Osteocyte (in vitro differentiated cells): ENCODE data around the gene TRIM47. TPM values are rescaled to one million over a fixed set of nuclear protein-coding genes. Genes with fewer than 3 reads are reported as not detected.

Experiments used
- DNase-seq: peaks from one replicate; pipeline ENCODE4 v3.0.0; 2021; ENCODE audit warnings: mixed read lengths; ENCODE audit not compliant: unreplicated experiment; ENCODE audit errors: extremely low spot score
- H3K27ac Mint-ChIP-seq: one replicate; pipeline ENCODE4 v1.8.0; 2021; ENCODE audit warnings: mild to moderate bottlenecking, mixed read lengths; ENCODE audit not compliant: unreplicated experiment
- H3K27me3 Mint-ChIP-seq: one replicate; pipeline ENCODE4 v1.8.0; 2021; ENCODE audit warnings: mixed read lengths; ENCODE audit not compliant: unreplicated experiment
- H3K36me3 Mint-ChIP-seq: one replicate; pipeline ENCODE4 v1.8.0; 2021; ENCODE audit warnings: mixed read lengths; ENCODE audit not compliant: unreplicated experiment
- H3K4me1 Mint-ChIP-seq: one replicate; pipeline ENCODE4 v1.8.0; 2021; ENCODE audit warnings: mixed read lengths; ENCODE audit not compliant: unreplicated experiment
- H3K4me3 Mint-ChIP-seq: one replicate; pipeline ENCODE4 v1.8.0; 2021; ENCODE audit warnings: mild to moderate bottlenecking, moderate library complexity, mixed read lengths; ENCODE audit not compliant: unreplicated experiment
- H3K9me3 Mint-ChIP-seq: one replicate; pipeline ENCODE4 v1.8.0; 2021; ENCODE audit warnings: mixed read lengths; ENCODE audit not compliant: unreplicated experiment
- total RNA-seq: library from RNA; stranded (reverse); gene quantifications from 2 replicates; pipeline ENCODE4 v1.2.1, GENCODE V29; 2021
- TF ChIP-seq, protein P1 (sequence below): fragments of 200-600 bp; sonication (generic); IDR thresholded peaks from 2 replicates; pipeline ENCODE4 v1.5.0; 2021; ENCODE audit warnings: antibody characterized with exemption, mild to moderate bottlenecking, moderate library complexity

TRIM47 gene
- total RNA-seq, 1 donor from 2014 or later = 33.3 TPM

GRCh38 chr17:75880266-75880665 lies 1.9 kb upstream of the TRIM47 start:
- DNase-seq = no peak
- peaks cover 36% of the 10 kb centered on the region for H3K4me1 Mint-ChIP-seq
- no peaks in the 10 kb centered on the region for H3K27me3 Mint-ChIP-seq
- TF ChIP-seq, protein P1, sequence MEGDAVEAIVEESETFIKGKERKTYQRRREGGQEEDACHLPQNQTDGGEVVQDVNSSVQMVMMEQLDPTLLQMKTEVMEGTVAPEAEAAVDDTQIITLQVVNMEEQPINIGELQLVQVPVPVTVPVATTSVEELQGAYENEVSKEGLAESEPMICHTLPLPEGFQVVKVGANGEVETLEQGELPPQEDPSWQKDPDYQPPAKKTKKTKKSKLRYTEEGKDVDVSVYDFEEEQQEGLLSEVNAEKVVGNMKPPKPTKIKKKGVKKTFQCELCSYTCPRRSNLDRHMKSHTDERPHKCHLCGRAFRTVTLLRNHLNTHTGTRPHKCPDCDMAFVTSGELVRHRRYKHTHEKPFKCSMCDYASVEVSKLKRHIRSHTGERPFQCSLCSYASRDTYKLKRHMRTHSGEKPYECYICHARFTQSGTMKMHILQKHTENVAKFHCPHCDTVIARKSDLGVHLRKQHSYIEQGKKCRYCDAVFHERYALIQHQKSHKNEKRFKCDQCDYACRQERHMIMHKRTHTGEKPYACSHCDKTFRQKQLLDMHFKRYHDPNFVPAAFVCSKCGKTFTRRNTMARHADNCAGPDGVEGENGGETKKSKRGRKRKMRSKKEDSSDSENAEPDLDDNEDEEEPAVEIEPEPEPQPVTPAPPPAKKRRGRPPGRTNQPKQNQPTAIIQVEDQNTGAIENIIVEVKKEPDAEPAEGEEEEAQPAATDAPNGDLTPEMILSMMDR = no peak
- no peak overlapping the region for H3K4me3 Mint-ChIP-seq
- H3K27ac Mint-ChIP-seq = no peak overlapping the region
- no peaks in the 10 kb centered on the region for H3K9me3 Mint-ChIP-seq
- H3K36me3 Mint-ChIP-seq = no peaks in the 10 kb centered on the region

DNA sequence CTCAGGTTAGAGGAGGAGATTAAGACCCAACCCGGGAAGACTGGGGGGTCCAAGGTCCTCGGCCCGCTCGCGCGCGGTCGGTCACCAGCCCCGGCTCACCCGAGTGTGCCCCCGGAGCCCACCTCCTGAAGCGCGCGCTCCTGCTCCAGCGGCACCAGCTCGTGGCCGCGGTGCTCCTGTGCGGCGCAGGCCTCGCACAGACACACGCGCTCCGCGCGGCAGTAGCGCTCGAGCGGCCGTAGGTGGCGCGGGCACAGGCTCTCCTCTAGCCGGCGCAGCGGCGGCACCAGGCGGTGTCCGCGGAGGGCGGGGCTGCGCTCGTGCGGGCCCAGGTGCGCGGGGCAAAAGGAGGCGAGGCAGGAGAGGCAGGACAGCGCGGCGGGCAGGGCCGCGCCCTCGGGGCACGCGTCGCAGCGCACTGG lies 618 bp downstream of the TRIM47 start:
- Mint-ChIP-seq H3K4me1 (peaks cover 58% of the 10 kb centered on the region), H3K4me3 (peak overlapping the region; percentile 86), H3K27ac (peak overlapping the region; percentile 99), H3K27me3 (no peaks in the 10 kb centered on the region), H3K9me3 (no peaks in the 10 kb centered on the region), H3K36me3 (peaks cover 2% of the 10 kb centered on the region)
- DNase-seq = peak; percentile 89
- TF ChIP-seq, protein P1 = peak; percentile 56

DNA sequence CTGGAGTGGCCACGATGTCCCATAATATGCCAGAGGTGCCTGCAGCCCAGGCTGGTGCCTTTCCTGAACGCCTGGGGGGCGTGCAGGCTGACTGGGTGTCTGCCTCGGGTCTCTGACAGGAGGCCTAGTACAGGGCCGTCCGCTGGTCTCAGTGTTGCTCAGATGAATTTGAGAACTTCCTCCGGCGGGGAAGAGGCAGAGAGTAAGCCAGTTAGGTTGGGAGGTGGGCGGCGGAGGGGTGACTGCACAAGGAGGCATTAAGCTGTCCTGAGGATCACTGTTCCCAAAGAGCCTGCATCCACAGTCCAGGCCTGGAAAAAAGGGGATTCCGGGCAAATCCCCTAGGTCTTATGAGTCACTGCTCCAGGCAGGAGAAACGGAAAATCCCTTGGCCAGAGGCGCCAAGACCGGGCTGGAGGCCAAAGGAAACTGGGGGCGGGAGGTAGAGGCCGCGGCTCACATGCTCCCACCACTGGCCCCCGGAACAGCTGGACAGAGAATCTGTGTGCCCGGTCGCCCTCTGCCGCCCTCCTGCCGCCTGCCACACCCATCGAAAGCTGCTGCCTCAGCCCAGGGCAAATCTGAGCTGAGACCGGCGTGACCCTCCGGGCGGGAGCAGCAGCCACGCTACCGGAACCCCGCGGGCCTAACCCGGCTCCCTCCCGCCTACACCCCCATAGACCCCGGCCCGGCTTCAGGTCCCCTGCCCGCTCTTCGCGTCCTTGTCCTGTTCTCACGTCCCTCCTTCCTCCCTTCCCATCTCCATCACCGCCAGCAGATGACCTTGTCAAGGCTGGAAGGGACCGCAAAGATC lies 1.2 kb downstream of the TRIM47 start:
- peak overlapping the region; percentile 86 for H3K4me3 Mint-ChIP-seq
- H3K36me3 Mint-ChIP-seq = peaks cover 2% of the 10 kb centered on the region
- DNase-seq = peak; percentile 96
- no peaks in the 10 kb centered on the region for H3K9me3 Mint-ChIP-seq
- TF ChIP-seq, protein P1 = no peak
- H3K27me3 Mint-ChIP-seq = no peaks in the 10 kb centered on the region
- H3K27ac Mint-ChIP-seq = peak overlapping the region; percentile 99
- H3K4me1 Mint-ChIP-seq = peaks cover 60% of the 10 kb centered on the region

- H3K27me3 Mint-ChIP-seq = no peaks in the 10 kb centered on the region
- H3K36me3 Mint-ChIP-seq = peaks cover 2% of the 10 kb centered on the region
- H3K9me3 Mint-ChIP-seq = no peaks in the 10 kb centered on the region
- H3K4me3 Mint-ChIP-seq = peak overlapping the region; percentile 86
- no peak for DNase-seq
- peak overlapping the region; percentile 99 for H3K27ac Mint-ChIP-seq
- H3K4me1 Mint-ChIP-seq = peaks cover 60% of the 10 kb centered on the region
- TF ChIP-seq, protein P1 = no peak
These were observed 2.0 kb downstream of the TRIM47 start for GRCh38 chr17:75876190-75876937.

- Mint-ChIP-seq H3K4me3 (peak overlapping the region; percentile 86), H3K36me3 (peaks cover 2% of the 10 kb centered on the region), H3K4me1 (peaks cover 61% of the 10 kb centered on the region), H3K27me3 (no peaks in the 10 kb centered on the region), H3K27ac (peak overlapping the region; percentile 99), H3K9me3 (no peaks in the 10 kb centered on the region)
- TF ChIP-seq, protein P1 = no peak
- no peak for DNase-seq
These were observed 2.5 kb downstream of the TRIM47 start for GRCh38 chr17:75875940-75876189.
